ENCODE data around the gene NUTM2A.
"Not testable (repeated sequence)": the region's sequence is repeated elsewhere in the genome, so short reads cannot be mapped to it uniquely, and the experiment has no call there.

DNA sequence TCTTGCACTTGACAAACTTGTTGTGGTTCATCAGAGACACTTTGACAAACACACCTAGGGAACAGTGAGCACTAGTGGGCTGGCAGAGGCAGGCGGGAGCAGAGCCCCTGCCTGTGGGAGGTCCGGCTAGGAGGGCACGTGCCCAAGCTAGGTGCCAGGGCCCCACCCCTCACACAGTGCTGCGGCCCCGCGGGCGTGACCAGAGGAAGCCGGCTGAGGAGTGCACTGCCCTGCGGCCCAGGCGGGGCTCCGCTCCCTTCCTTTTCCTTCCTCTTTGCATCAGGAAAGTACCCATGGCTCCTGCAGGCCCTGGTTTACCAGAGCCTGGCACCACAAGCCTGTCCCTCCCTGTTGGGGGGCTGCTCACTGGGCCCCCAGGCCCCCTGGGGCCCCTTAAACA lies 9.1 kb upstream of the NUTM2A start:
- TF ChIP-seq, protein P1, sequence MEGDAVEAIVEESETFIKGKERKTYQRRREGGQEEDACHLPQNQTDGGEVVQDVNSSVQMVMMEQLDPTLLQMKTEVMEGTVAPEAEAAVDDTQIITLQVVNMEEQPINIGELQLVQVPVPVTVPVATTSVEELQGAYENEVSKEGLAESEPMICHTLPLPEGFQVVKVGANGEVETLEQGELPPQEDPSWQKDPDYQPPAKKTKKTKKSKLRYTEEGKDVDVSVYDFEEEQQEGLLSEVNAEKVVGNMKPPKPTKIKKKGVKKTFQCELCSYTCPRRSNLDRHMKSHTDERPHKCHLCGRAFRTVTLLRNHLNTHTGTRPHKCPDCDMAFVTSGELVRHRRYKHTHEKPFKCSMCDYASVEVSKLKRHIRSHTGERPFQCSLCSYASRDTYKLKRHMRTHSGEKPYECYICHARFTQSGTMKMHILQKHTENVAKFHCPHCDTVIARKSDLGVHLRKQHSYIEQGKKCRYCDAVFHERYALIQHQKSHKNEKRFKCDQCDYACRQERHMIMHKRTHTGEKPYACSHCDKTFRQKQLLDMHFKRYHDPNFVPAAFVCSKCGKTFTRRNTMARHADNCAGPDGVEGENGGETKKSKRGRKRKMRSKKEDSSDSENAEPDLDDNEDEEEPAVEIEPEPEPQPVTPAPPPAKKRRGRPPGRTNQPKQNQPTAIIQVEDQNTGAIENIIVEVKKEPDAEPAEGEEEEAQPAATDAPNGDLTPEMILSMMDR (IDR thresholded peaks at IDR 0.05): not testable (repeated sequence)
- not testable (repeated sequence) for TF ChIP-seq POLR2A (IDR thresholded peaks at IDR 0.05)
